Muscle of back (tissue), 13 donors: Measurements from ENCODE around the gene KRTAP26-1. TPM values are rescaled to one million over a fixed set of nuclear protein-coding genes. Genes with fewer than 3 reads are reported as not detected.

Source experiments
- DNase-seq, 3 donors: peaks; one replicate each; pipeline versions ENCODE4 v3.0.0 to v3.0.0-alpha.2; 2013
- long read RNA-seq, 9 donors: transcript quantifications; one replicate each; lab custom pipeline, GENCODE V29; 2026
- polyA plus RNA-seq, 10 donors: library from polyadenylated mRNA; unstranded; fragments of 120-200 nt; gene quantifications; one replicate each; pipeline ENCODE4 v1.2.1, GENCODE V29; 2013; ENCODE audit not compliant: insufficient read length in 10 of 10

The KRTAP26-1 gene, protein sequence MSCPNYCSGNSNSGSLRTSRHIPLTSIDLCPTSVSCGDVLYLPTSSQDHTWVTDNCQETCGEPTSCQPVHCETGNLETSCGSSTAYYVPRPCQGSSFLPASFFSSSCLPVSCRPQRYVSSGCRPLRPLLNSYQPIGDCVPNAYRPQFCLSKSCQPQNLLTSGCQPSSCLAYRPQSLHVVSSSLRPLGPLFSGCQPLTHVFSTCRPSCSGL
- polyA plus RNA-seq: not detected
- long read RNA-seq, donor 1: 0 reads
- long read RNA-seq, donor 2: 0 reads
- long read RNA-seq, donor 3: 0 reads
- long read RNA-seq, donor 4: 0 reads
- long read RNA-seq, donor 5: 0 reads
- long read RNA-seq, donor 6: 0 reads
- long read RNA-seq, donor 7: 0 reads
- long read RNA-seq, donor 8: 0 reads
- long read RNA-seq, donor 9: 0 reads

DNA sequence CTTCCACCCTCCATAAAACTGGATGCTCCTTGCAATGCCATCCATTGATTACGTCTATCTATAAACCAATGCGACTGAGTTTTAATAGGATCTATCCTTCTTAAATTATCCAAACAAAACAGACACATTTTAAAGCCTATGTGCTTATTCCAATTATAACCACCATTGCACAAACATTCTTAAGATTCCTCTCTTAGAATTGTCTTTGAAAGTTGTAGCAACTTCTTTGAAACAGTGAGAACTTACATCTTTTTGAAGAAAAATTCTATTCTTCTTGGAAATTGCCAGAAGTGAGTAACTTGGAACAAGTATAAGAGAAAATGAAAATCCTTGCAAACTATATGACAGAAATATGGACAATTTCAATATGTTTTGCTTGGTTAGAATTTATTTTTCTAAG lies at the start of gene KRTAP26-1:
KRTAP26-1 (minus strand) TSS at position 101 of the 400 bp plus-strand sequence. CDS start 280 bp downstream, outside the sequence.
- DNase-seq: no peak

DNA sequence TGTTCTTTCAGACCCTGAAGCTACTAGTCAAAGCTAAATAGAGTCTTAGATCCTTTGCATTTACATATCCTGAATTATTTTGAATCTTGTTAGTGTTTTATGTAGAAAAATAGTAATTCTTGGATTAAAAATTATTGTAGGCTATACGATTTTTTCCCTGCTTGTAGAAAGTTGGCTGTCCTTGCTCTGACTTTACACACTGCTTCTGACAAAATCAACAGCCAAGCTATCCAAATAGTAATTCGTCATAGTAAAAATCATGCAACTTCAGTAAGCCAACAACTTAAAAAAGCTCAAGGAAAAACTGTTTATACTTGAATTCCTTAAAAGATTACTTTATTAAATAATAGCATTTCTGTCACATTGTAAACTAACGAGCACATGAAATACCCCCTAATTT lies 35.8 kb upstream of the KRTAP26-1 start:
- peak; percentile 5 to 20 (median 11) for DNase-seq

DNA sequence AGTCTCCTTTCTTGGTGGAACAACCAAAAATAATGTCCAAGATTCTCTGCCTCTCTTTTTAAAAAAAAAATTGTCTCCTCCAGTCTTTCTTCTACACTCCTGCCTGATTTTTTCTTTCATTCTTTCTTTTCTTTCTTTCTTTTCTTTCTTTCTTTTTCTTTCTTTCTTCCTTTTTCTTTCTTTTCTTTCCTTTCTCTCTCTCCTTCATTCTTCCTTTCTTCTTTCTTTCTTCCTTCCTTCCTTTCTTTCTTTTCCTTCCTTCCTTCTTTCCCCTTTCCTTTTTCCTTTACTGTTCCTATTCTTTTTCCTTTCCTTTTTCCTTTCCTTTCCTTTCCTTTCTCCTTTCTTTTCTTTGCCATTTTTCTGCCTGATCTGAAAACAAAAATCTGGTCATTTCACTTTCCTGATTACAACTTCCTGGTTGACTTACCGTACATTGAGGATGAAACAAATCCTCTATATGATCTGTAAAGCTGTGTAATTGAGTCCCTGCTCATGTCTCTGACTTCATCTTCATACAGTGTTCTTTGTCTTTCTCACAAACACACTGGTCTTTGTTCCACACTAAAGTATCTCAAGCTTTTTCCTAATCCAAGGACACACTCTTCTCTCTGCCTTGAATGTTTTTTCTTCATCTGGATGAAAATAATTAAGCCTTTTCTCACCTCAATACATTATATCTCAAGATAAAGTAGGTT lies 34.3 kb upstream of the KRTAP26-1 start:
- DNase-seq: no peak

DNA sequence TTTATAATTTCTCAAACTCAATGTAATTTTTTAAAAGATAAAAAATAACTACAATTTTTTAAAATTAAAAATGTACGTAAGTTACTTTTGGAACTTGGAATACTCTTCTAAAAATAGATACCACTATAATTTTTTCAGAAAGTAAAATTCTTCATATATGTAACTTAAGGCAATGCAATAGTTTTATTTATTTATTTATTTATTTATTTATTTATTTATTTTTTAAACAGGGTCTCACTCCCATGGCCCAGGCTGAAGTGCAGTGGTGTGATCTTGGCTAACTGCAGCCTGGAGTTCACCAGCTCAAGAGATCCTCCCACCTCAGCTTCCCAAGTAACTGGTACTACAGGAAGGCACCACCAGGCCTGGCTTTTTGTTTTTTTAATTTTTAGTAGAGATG lies 31.4 kb upstream of the KRTAP26-1 start:
- DNase-seq: no peak

DNA sequence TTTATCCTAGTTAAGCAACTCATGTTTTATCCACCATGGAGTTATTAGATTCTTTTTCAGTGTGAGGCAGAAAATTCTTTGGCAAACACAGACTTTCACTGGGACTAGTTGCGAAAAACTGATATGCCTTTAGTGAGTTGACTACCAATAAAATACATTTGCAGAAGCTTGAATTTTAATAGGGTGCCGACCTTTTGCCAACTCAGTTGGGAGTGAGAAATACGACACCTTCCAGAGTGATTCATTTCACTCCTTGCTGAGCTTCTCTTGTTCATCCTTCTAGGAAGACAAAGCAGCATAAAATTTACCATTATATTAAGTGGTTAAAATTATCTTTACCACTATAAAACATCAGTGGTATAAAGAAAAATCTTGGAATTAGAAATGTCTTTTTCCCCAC lies 29.5 kb upstream of the KRTAP26-1 start:
- peak in 2 of 3 donors; percentile 18 to 29 for DNase-seq

DNA sequence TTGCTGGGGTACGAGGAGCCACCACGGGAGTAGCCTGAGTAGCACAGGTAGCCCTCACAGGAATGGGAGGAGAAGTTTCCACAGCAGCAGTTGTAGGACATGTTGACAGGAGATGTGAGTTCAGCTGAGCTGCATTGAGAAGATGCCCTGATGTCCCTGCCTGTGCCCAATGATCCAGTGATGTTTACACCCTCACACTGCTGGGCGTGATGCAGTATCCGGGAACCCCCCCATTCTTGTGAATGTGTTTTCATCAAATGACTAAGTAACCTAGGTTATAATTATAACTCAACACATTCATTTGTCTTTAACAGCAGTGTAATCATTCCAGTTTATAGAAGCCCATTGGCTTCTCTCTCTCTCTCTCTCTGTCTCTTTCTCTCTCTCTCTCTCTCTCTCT lies 28.4 kb upstream of the KRTAP26-1 start, which contains the start of gene KRTAP23-1:
KRTAP23-1 (minus strand) TSS at position 101 of the 400 bp plus-strand sequence; CDS start at position 101, 0 bp downstream.
- DNase-seq: no peak

DNA sequence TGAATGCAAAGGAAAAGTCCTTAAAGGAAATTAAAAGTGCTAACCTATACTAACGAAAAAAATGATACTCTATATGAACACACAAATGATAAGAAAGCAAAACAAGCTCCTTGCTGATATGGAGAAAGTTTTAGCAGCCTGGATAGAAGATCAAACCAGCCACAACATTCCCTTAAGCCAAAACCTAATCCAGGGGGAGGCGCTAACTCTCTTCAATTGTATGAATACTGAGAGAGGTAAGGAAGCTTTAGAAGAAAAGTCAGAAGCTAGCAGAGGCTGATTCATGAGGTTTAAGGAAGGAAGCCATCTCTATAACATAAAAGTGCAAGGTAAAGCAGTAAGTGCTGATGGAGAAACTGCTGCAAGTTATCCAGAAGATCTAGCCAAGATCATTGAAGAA lies 24.9 kb upstream of the KRTAP26-1 start:
- DNase-seq: no peak

DNA sequence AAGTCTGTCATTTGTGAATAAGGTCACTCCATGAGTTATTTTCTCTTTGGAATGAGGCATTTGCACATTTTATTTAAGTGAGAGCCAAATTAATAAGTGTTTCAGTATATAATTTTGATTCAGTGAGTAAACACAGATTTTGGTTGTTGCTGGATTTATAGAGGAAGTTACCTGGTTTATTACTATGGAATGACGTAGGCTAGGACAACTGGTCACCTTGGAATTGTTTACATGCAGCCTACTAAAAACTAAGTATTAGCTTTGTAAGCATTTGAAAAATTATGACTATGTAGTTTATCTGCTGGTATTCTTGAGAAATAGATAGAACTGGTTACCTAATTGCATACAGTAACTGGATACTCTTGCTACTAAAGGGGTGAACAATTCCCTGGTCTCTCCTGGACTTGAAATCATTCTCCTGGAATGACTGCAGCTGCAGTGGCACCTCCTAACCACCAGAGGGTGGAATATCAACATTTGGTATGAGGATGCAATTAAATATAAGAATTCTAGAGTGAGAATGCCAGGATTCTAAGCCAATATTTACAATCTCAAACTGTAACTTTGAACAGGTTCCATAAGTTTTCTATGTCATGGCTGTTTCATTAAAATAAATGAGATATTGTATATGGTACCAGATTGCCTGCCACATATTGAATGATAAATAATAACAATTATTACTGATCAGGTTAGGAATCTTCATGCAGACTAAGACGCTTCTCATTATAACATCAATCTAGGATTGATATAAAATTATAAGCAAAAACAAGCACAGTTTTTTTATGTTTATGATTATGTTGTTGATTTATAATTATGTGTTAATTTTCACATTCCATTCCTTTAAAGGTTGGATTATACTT lies 20.8 kb upstream of the KRTAP26-1 start:
- no peak for DNase-seq

DNA sequence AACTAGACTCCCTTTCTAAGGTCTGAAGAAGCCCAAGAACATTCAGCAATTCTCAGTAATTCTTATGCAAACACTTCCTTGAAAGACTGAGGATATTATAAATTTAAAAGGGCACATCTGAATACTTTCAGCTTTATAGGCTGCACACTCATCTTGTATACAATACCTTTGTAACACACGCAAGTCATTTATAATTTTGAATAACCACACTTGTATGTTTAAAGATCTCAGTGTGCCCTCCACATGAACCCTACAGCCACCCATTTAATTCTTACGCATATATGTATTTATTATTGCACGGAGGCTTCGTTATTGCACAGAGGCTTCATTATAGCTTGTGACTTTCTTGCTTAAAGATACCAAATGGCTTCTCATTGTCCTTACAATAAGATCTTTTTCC lies 18.6 kb upstream of the KRTAP26-1 start:
- no peak for DNase-seq

DNA sequence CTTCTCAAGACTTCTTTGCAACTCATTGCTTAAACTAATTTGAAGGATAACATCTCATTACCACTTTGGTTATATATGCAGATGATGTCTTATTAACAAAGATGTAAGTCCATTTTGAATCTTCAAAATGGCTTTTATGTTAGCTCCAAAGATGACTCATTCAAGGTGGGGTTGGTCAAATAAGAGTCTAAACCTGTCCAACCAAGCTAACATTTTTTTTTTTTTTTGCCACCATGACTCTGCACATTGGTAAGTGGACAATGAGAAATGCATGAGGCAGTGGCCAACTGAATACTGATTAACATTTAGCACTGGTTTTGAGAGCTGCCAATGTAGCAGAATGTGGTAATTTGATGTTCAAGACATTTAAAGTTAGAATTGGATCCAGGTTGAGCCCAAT lies 17.7 kb upstream of the KRTAP26-1 start:
- DNase-seq: no peak

DNA sequence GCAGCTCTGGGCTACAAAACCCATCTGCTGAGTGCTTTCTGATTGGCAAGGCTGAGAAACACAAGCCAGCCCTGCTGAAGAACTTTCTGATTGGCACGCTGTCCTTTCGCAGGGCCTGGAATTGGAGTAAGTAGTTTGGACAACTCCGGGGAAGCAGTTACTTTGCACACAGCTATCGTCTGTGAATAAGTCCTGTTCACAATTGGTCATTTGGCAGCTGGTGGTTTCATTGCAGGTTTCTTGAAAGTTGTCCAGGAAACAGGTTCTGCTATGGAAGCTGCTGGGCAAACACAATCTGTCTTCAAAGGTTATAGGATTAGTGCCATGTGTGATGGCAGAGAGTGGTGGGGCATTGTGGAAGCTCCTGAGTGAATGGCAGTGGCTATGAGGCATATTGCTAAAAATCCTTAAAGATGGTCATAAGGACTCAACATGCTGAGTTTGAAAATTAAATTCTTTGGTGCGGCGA lies 17.2 kb upstream of the KRTAP26-1 start, which contains the start of gene KRTAP27-1:
KRTAP27-1 (minus strand) TSS at position 419 of the 469 bp plus-strand sequence; CDS start at position 393, 26 bp downstream.
- DNase-seq: no peak

DNA sequence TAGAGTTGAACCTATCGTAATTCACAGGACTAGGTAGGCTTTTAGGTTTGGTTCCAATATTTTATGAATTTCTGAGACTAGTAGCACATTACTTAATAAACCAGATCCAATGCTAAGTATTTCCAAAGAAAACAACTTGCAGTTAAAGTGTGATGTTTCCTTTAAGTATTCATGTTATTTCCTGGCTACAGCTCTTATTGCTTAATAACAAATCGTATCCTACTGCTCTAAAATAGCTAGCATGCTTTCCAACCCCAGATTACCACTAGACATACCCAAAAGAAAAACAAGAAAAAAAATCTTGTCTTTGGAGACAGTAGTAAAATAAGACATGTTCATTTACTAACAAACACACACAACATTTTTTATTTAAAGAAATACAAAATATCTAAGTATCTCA lies 16.5 kb upstream of the KRTAP26-1 start:
- DNase-seq: peak in 1 of 3 donors; percentile 15

DNA sequence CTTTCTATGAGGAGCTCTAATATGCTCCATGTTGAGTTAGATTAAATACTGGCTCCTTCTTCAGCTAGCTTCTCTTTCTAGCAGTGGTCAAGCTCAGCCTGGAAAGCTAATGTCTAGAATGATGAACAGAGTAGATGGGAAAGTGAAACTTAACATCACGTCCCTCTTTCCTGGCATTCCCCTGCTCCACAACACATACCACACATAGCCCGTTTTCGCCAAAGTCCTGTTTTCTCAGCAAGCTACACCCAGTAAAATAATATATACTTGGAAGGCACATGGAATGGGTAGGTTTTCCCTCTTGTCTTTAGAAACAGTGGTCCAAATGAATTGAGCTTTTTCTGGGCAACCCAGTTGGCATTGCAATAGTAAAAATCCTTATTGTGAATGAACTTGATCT lies 13.6 kb upstream of the KRTAP26-1 start:
- DNase-seq: no peak

DNA sequence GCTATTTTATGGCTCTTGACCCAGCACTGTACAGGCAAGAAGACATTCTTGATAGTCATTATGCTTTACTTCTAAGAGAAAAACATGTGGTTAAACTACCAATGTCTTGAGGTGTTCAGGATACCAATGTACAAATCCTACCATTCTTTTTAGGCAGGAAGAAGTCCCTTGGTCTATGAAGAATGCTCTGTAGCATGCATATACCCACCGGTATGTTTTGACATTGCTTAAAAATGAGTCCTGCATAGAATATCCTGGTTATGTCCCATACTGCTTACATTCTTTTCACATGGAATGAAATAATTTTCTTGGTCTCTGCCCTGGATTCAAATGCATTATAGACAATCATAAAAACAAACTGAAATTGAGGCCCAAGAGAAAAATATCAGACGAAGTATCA lies 12.6 kb upstream of the KRTAP26-1 start:
- DNase-seq: no peak

DNA sequence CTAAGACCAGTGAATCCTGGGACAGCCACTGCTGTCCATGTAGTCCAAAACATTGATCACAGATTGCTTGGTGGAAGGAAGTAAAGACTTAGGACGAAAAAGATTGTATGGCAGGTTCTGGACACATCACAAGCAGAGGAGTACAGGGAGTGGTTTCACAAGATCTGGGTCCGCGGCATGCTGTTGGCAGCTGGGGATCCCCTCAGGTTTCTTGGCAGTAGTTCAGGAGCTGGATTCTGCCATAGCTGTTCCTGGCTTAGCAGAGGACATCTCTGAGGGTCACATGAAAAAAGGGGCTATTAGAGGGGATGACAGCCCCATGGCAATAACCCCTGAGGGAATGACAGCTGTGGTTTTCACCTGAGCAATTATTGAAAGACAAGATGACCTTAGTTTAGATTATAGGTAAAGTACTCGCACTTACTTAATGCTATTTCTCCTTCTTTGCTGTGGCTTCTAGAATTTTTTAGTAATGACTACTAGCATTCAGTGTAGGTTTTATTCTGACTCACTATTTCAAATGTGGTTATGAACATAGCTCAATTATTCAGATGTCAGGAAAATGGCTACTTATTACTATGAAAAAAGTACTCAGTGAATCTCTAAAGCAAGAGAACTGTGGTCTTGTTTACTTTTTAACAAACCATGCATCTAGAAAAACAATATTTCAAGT lies 9.2 kb upstream of the KRTAP26-1 start:
- no peak for DNase-seq

DNA sequence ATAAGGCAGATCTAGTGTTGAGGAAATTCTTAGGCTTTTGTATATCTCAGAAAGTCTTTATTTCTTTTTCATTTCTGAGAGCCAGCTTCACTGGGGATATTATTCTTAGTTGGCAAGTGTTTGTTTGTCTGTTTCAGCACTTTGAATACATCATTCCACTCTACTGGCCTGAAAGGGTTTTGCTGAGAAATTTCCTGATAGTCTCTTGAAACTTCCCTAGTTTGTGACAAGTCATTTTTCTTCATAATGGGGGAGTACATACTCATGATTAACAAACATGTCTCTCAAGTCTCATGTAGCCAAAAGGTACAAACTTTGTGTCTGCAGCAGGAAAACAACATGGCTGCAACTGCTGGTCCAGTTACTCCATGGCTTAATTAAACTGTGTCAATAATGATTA lies 6.3 kb upstream of the KRTAP26-1 start:
- no peak for DNase-seq

DNA sequence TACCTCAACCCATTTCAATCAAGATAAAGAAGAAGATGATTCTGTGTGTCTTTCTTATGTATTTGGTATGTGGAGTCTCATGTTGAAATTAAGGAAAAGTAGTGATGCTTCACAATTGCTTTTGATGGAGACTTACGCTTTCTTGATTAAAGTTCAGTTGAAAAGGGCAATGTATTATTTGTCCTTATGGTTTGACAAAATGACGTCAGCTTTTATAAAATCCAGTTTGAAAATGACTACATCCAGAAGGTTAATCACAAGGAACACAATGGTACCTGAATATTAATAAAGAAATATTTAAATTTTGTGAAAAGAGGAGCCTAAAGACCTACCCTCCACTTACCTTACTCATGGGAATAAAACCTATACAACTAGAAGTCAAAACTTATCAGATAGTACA lies 4.4 kb downstream of the KRTAP26-1 start:
- DNase-seq: no peak

DNA sequence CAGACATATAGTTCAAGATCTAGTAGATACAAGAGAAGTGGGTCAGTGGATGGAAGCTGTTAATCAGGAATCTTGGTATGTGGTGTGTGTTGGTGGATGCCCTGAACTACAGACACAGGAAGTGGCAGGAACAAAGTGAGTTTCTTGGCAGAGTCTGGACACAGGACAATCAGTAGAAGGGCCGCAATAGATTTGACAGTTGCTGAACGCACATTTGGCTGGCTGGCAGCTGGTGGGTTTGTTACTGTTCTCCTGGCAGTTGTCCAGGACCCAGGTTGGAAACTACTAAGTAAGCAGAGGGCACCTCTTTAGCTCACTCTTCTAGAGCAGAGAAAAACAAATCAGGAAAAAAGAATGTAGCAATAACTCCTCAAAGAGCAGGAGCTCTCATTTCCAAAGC lies 13.2 kb downstream of the KRTAP26-1 start:
- DNase-seq: peak in 1 of 3 donors; percentile 4

DNA sequence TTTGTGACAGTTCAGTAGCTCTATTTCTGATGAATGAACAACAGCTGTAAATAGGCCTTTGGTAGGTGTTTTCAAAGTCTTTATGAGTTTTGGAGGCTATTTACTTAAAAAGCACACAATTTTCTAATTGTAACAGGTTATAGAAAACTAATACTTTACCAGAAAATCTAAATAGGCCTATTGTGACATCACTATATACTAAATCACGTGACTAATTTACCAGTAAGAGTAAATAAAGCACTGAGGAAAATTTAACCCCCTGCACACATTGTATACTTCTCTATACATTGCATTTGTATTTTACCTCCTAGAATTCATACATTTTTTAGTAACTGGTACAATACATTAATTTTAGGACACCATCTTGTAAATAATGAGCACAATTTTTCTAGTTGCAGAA lies 15.0 kb downstream of the KRTAP26-1 start:
- no peak for DNase-seq

DNA sequence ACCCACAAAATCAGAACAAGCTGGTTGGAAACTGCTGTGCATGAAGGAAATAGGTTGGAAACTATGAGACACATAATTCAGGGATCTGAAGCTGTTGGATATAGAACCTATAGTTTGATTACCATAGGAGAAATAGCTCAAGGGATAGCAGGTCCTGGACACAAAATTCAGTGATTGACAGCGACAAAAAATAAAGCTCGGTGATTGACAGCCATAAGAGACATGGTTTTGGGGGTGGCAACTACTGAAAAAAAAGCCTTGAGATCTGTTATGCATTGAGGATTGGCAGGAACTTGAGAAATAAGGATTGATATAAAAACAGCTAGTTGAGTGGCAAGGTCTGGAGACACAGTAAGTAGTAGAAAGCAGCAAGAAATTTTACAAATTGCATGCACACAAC lies 30.9 kb downstream of the KRTAP26-1 start, which contains the start of gene KRTAP25-1:
KRTAP25-1 (minus strand) TSS at position 300 of the 400 bp plus-strand sequence; CDS start at position 276, 24 bp downstream.
- no peak for DNase-seq

DNA sequence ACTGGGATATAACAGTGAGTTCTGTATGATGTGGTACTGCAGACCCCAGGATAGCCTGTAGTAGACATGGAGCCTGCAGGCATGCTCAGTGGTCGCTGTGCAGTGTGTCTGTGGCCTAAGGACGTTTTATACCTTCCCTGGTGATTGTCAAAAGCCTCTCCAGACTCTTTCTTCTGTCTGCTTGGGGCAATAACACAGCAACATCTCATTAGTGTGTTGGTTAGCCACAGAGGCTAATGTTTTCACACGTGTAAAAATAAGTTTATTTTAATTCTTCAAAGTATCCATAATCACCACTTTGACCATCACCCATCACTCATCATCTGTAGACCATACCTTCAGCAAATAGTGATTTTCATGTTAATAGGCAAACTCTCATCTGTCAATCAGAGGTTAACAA lies 37.3 kb downstream of the KRTAP26-1 start, which contains the start of gene KRTAP24-1:
KRTAP24-1 (minus strand) TSS at position 101 of the 400 bp plus-strand sequence; CDS start at position 83, 18 bp downstream.
- no peak for DNase-seq
